CD4-positive, alpha-beta memory T cell (primary cell): ENCODE results near the gene FREY1. TPM values are rescaled to one million over a fixed set of nuclear protein-coding genes. Genes with fewer than 3 reads are reported as not detected.

ENCODE experiments used
- CTCF ChIA-PET: fragments of 350-600 bp; sonication (Branson Sonifier 250); formaldehyde crosslinking; loops from one replicate; lab custom pipeline; 2021; ENCODE audit warnings: inconsistent platforms; ENCODE audit not compliant: partially characterized antibody; lab: Charles Lee
- POLR2A ChIA-PET: fragments of 350-600 bp; sonication (Branson Sonifier 250); formaldehyde crosslinking; loops from one replicate; lab custom pipeline; 2021; ENCODE audit not compliant: partially characterized antibody; lab: Charles Lee
- DNase-seq, 5 donors: peaks; one replicate each; pipeline versions ENCODE4 v3.0.0 to v3.0.0-alpha.2; 2020 to 2022; ENCODE audit warnings: mixed read lengths in 1 of 5
- H3K27ac ChIP-seq: one replicate; pipeline ENCODE4 v1.7.0; 2013; ENCODE audit warnings: low read depth, low read length
- H3K27me3 ChIP-seq: 2 replicates; pipeline ENCODE4 v1.7.0; 2013; ENCODE audit warnings: mild to moderate bottlenecking, low read length, moderate library complexity; ENCODE audit not compliant: insufficient read depth
- H3K36me3 ChIP-seq: 2 replicates; pipeline ENCODE4 v1.7.0; 2013; ENCODE audit warnings: mild to moderate bottlenecking, low read length, moderate library complexity; ENCODE audit not compliant: insufficient read depth
- H3K4me1 ChIP-seq: 2 replicates; pipeline ENCODE4 v1.7.0; 2013; ENCODE audit warnings: mild to moderate bottlenecking, low read length, moderate library complexity; ENCODE audit not compliant: insufficient read depth
- H3K4me3 ChIP-seq, 2 donors: one replicate each; pipeline ENCODE4 v1.7.0; 2013; ENCODE audit warnings: low read length in 2 of 2, mild to moderate bottlenecking in 1 of 2
- H3K9me3 ChIP-seq, 2 donors: one replicate each; pipeline ENCODE4 v1.7.0; 2013; ENCODE audit warnings: low read length in 2 of 2, control low read depth in 1 of 2; ENCODE audit not compliant: control insufficient read depth in 1 of 2
- H3K27ac Mint-ChIP-seq, 7 donors: one replicate each; pipeline ENCODE4 v1.8.0; 2020 to 2021; ENCODE audit warnings: mixed read lengths in 7 of 7, mild to moderate bottlenecking in 6 of 7, inconsistent platforms in 3 of 7, moderate library complexity in 3 of 7
- H3K27me3 Mint-ChIP-seq, 2 donors: one replicate each; pipeline ENCODE4 v1.8.0; 2020 to 2021; ENCODE audit warnings: mixed read lengths in 2 of 2
- H3K36me3 Mint-ChIP-seq, 2 donors: one replicate each; pipeline ENCODE4 v1.8.0; 2020 to 2021; ENCODE audit warnings: mixed read lengths in 2 of 2, inconsistent platforms in 1 of 2, mild to moderate bottlenecking in 1 of 2
- H3K4me1 Mint-ChIP-seq, 4 donors: one replicate each; pipeline ENCODE4 v1.8.0; 2020 to 2021; ENCODE audit warnings: mixed read lengths in 4 of 4, mild to moderate bottlenecking in 1 of 4
- H3K4me3 Mint-ChIP-seq, 8 donors: one replicate each; pipeline ENCODE4 v1.8.0; 2020 to 2021; ENCODE audit warnings: mixed read lengths in 8 of 8, mild to moderate bottlenecking in 7 of 8, moderate library complexity in 6 of 8, inconsistent platforms in 3 of 8
- H3K9me3 Mint-ChIP-seq, 8 donors: one replicate each; pipeline ENCODE4 v1.8.0; 2020 to 2021; ENCODE audit warnings: mixed read lengths in 8 of 8, mild to moderate bottlenecking in 5 of 8, inconsistent platforms in 3 of 8, moderate library complexity in 1 of 8
- intact Hi-C: fragments of 100-400 bp; cut with micrococcal nuclease; formaldehyde crosslinking; loops from one replicate; pipeline ENCODE4 v1.15.1; 2023
- polyA plus RNA-seq, 2 donors: library from polyadenylated mRNA; unstranded; fragments of 300-500 nt; fragmentation: Illumina TruSeq; gene quantifications; one replicate each; pipeline ENCODE4 v1.2.3, GENCODE V29; 2021
- total RNA-seq, 2 experiments: library from RNA; stranded (reverse); gene quantifications; one replicate each; pipeline ENCODE4 v1.2.3, GENCODE V29; 2021

The FREY1 gene
- total and polyA plus RNA-seq, 4 experiments from 2014 or later = 4.5 to 4.8 TPM; not detected in 2

GRCh38 chr11:45887587-45887986 is 19.5 kb downstream of the FREY1 start:
- Mint-ChIP-seq H3K27me3 (peaks cover 0 to 7% of the 10 kb centered on the region in 2 donors), H3K36me3 (peaks cover 1 to 4% of the 10 kb centered on the region in 2 donors), H3K4me1 (peaks cover 8 to 16% (median 11%) of the 10 kb centered on the region in 4 donors), H3K4me3 (peak overlapping the region in 2 of 8 donors; percentile 43 to 46), H3K9me3 (peaks cover 0 to 2% (median 0%) of the 10 kb centered on the region in 8 donors), H3K27ac (peak overlapping the region in 1 of 7 donors; percentile 52)
- ChIA-PET POLR2A (no interaction called here), CTCF (no interaction called here)
- H3K4me1 ChIP-seq = peaks cover 5% of the 10 kb centered on the region
- intact Hi-C loops = loop anchor here (10.0 kb wide), 1 partner anchor 507 kb away; the partner anchor contains the start of gene CHRM4
- no peaks in the 10 kb centered on the region for H3K27me3 ChIP-seq
- H3K9me3 ChIP-seq = no peaks in the 10 kb centered on the region
- H3K36me3 ChIP-seq = no peaks in the 10 kb centered on the region
- no peak overlapping the region for H3K27ac ChIP-seq
- H3K4me3 ChIP-seq = no peak overlapping the region
- no peak for DNase-seq

- DNase-seq = no peak
- peak overlapping the region in 1 of 7 donors; percentile 52 for H3K27ac Mint-ChIP-seq
- H3K4me3 Mint-ChIP-seq = peak overlapping the region in 5 of 8 donors; percentile 39 to 52 (median 46)
- H3K9me3 Mint-ChIP-seq = peaks cover 0 to 2% (median 0%) of the 10 kb centered on the region in 8 donors
- peaks cover 5% of the 10 kb centered on the region for H3K4me1 ChIP-seq
- H3K27me3 Mint-ChIP-seq = peaks cover 0 to 4% of the 10 kb centered on the region in 2 donors
- peaks cover 6 to 10% of the 10 kb centered on the region in 2 donors for H3K36me3 Mint-ChIP-seq
- intact Hi-C loops = loop anchor here (10.0 kb wide), 1 partner anchor 508 kb away; the partner anchor contains the start of gene CHRM4
- H3K36me3 ChIP-seq = no peaks in the 10 kb centered on the region
- ChIA-PET POLR2A (no interaction called here), CTCF (interaction anchor here (0.9 kb wide), 1 partner anchor 115 kb away, joined by 3 read pairs; no protein-coding TSS in a partner anchor)
- no peak overlapping the region for H3K4me3 ChIP-seq
- H3K4me1 Mint-ChIP-seq = peaks cover 8 to 16% (median 11%) of the 10 kb centered on the region in 4 donors
- no peak overlapping the region for H3K27ac ChIP-seq
- H3K27me3 ChIP-seq = no peaks in the 10 kb centered on the region
- no peaks in the 10 kb centered on the region for H3K9me3 ChIP-seq
Observed at GRCh38 chr11:45886816-45887520, 20.1 kb downstream of the FREY1 start.

DNA sequence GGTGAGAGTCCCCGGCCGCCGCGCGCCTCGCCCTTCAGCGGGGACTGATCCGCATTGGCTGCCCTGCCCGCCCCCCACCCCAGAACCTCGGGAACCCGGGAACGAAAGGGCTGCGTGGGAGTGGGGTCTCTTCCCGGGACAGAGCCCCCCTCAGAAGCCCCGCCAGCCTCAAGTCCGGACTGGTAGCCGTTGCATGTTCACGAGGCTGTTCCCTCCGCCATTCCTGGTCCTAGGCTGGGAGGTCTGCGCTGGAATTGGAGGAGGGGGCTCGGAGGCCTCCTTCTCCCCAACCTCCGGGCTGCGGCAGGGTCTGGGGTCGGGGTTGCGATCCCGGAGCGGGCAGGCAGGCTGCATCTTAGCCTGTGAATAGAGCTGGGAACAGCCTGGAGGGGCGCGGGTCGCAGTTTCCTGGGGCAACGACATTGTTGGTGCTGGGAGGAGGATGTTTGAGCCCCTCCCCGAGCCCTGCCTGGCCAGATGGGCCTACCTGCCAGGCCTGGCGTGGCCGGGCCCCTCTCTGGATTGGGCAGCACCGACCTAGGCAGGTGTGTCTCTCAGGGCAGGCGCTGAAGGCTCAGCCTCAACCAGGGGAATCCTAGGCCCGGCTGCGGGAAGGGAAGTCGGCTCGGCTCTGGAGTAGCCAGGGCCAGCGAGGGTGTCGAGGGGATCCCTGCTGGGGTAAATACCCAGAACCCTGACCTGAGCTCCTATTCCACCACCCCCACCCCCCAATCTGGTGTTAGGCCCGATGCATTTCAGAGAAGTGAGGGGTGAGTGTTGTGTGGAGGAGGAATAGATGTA is 20.9 kb downstream of the FREY1 start:
- H3K27me3 Mint-ChIP-seq = peaks cover 0 to 4% of the 10 kb centered on the region in 2 donors
- ChIA-PET POLR2A (no interaction called here), CTCF (interaction anchor here (0.9 kb wide), 1 partner anchor 115 kb away, joined by 3 read pairs; no protein-coding TSS in a partner anchor)
- H3K4me1 Mint-ChIP-seq = peaks cover 8 to 16% (median 11%) of the 10 kb centered on the region in 4 donors
- H3K36me3 Mint-ChIP-seq = peaks cover 10 to 12% of the 10 kb centered on the region in 2 donors
- H3K4me3 Mint-ChIP-seq = peak overlapping the region in 7 of 8 donors; percentile 15 to 60 (median 30)
- H3K27ac ChIP-seq = no peak overlapping the region
- peaks cover 8% of the 10 kb centered on the region for H3K36me3 ChIP-seq
- peaks cover 5% of the 10 kb centered on the region for H3K4me1 ChIP-seq
- H3K4me3 ChIP-seq = no peak overlapping the region
- H3K27me3 ChIP-seq = no peaks in the 10 kb centered on the region
- H3K27ac Mint-ChIP-seq = peak overlapping the region in 1 of 7 donors; percentile 52
- intact Hi-C loops = loop anchor here (2.0 to 10.0 kb wide), 3 partner anchors 13 to 509 kb away; partner anchors contain the start of gene CHRM4
- H3K9me3 Mint-ChIP-seq = peaks cover 0 to 2% (median 0%) of the 10 kb centered on the region in 8 donors
- H3K9me3 ChIP-seq = no peaks in the 10 kb centered on the region
- DNase-seq = no peak

DNA sequence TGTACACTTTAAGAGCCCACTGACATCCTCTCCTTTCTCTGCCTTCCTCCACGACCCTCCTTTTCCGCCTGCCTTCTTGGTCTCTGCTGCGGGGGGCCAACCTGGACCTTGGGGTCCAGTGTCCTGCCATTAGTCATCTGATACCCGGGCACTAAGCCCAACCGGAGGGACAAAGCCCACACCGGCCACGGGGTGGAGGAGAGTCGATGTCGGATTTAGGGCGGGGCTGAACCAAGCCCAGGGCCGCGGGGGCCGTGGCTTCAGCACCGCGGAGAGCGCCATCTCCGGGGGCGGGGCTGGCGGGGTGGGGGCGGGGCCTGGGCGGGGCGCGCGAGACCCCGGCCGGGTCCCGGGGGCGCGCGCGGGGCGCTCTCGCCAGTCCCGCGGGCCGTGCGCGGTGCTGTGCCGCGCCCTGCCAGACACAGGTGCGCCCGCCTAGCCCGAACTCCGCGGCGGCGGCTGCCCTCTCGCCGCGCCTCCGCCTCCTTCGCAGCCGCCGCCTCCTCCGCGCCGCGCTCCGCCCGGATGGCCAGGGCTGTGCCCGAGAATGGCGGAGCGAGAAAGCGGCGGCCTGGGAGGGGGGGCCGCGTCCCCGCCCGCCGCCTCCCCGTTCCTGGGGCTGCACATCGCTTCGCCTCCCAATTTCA is 21.7 kb downstream of the FREY1 start, which contains the start of gene MAPK8IP1:
MAPK8IP1 (plus strand) TSS at position 378 of the 647 bp plus-strand sequence; CDS start at position 548, 170 bp downstream.
- peaks cover 0 to 2% (median 0%) of the 10 kb centered on the region in 8 donors for H3K9me3 Mint-ChIP-seq
- DNase-seq = peak; percentile 47 to 67 (median 58)
- peaks cover 8 to 16% (median 11%) of the 10 kb centered on the region in 4 donors for H3K4me1 Mint-ChIP-seq
- peaks cover 0 to 4% of the 10 kb centered on the region in 2 donors for H3K27me3 Mint-ChIP-seq
- ChIA-PET CTCF (no interaction called here), POLR2A (no interaction called here)
- peak within 1 kb of the TSS; percentile 69 to 84 (median 76) for H3K4me3 Mint-ChIP-seq
- intact Hi-C loops = loop anchor here (2.0 to 10.0 kb wide), 3 partner anchors 13 to 509 kb away; partner anchors contain the start of gene CHRM4
- H3K4me1 ChIP-seq = peaks cover 5% of the 10 kb centered on the region
- peaks cover 14% of the 10 kb centered on the region for H3K36me3 ChIP-seq
- no peaks in the 10 kb centered on the region for H3K9me3 ChIP-seq
- H3K27me3 ChIP-seq = no peaks in the 10 kb centered on the region
- H3K27ac Mint-ChIP-seq = peak within 1 kb of the TSS in 6 of 7 donors; percentile 29 to 75 (median 52)
- H3K4me3 ChIP-seq = no peak within 1 kb of the TSS
- H3K27ac ChIP-seq = no peak within 1 kb of the TSS
- peaks cover 16% of the 10 kb centered on the region in 2 donors for H3K36me3 Mint-ChIP-seq

DNA sequence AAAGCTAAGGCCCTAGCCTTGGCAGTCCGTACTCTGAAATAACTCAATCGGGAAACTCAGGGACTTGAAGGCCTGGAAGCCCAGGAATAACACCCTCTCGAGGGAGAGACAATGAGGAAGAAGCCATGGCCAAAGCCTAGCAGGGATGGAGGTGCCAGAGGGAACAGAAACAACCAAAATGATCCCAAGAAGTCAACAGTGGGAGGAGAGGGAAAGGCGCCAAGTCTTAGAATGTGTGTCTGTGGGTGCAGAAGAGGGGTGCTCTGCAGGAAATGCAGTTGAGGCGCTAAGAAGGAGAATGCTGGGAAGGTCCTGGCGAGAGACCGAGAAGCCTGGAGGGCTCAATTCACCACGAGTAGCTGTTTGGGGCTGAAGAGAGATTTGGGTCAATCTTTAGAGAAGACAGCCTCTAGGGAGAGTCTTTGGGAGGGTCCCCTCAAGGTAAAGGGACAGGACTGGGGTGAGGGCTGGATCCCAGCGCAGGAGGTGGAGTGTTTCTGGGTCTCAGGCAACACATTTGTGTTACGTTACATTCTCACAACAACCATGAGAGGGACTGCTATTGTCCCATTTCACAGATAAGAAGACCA is 22.4 kb downstream of the FREY1 start:
- no peak for DNase-seq
- H3K4me3 ChIP-seq = no peak overlapping the region
- POLR2A ChIA-PET = interaction anchor here (1.3 kb wide), 1 partner anchor 31 kb away, joined by 3 read pairs; no protein-coding TSS in a partner anchor
- intact Hi-C loops = loop anchor here (2.0 to 10.0 kb wide), 3 partner anchors 14 to 510 kb away; partner anchors contain the start of gene CHRM4
- peaks cover 19% of the 10 kb centered on the region for H3K36me3 ChIP-seq
- H3K4me1 ChIP-seq = peaks cover 5% of the 10 kb centered on the region
- Mint-ChIP-seq H3K27me3 (peaks cover 0 to 3% of the 10 kb centered on the region in 2 donors), H3K27ac (peak overlapping the region in 6 of 7 donors; percentile 29 to 75 (median 52)), H3K36me3 (peaks cover 21 to 23% of the 10 kb centered on the region in 2 donors), H3K9me3 (peaks cover 0 to 2% (median 0%) of the 10 kb centered on the region in 8 donors), H3K4me1 (peaks cover 8 to 16% (median 11%) of the 10 kb centered on the region in 4 donors), H3K4me3 (peak overlapping the region; percentile 69 to 84 (median 76))
- H3K9me3 ChIP-seq = no peaks in the 10 kb centered on the region
- H3K27ac ChIP-seq = no peak overlapping the region
- CTCF ChIA-PET = no interaction called here
- no peaks in the 10 kb centered on the region for H3K27me3 ChIP-seq

DNA sequence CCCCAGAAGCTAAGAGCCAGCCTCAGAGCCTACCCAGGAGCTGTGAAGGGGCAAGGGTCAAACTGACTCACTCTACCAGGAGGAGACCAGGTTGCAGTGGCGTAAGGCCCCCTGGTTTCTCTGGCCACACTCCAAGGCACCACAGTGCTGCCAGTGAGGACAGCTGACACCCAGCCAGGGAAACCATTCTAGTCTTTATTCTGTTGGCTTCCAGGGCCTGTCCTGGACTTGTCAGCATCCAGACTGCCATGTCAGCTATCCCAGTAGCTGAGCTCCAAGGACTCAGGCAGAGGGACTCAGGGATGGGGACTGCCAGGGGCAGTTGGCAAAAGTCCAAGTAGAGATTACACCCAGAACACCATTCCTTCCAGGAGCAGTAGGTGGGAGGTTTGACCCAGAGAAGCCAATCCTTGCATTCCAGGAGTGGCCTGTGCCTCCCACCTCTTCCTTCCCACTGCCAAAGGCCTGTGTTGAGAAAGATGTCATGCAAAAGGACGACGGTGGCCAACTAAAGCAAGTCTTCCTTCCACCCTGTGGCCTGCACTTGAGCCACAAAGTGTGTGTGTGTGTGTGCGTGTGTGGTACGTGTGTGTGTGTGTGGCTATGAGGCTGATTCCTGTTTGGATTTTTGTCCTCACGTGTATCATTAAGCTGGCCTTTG is 25.2 kb downstream of the FREY1 start:
- Mint-ChIP-seq H3K36me3 (peaks cover 43 to 46% of the 10 kb centered on the region in 2 donors), H3K9me3 (peaks cover 0 to 2% (median 0%) of the 10 kb centered on the region in 8 donors), H3K4me1 (peaks cover 7 to 16% (median 11%) of the 10 kb centered on the region in 4 donors), H3K27ac (peak overlapping the region in 1 of 7 donors; percentile 52), H3K27me3 (no peaks in the 10 kb centered on the region), H3K4me3 (no peak overlapping the region)
- H3K27me3 ChIP-seq = no peaks in the 10 kb centered on the region
- no peak for DNase-seq
- ChIA-PET CTCF (interaction anchor here (1.2 kb wide), 1 partner anchor 39 kb away, joined by 3 read pairs; no protein-coding TSS in a partner anchor), POLR2A (no interaction called here)
- peaks cover 5% of the 10 kb centered on the region for H3K4me1 ChIP-seq
- H3K4me3 ChIP-seq = no peak overlapping the region
- H3K27ac ChIP-seq = no peak overlapping the region
- peaks cover 32% of the 10 kb centered on the region for H3K36me3 ChIP-seq
- intact Hi-C loops = loop anchor here (10.0 kb wide), 1 partner anchor 513 kb away; the partner anchor contains the start of gene CHRM4
- H3K9me3 ChIP-seq = no peaks in the 10 kb centered on the region
